HG03520 (cell line): ENCODE measurements around the gene OR4N5.

Experiments
- ATAC-seq: cut with Tn5 transposase; IDR thresholded peaks from one replicate; pipeline ENCODE4 v1.9.1; 2021; ENCODE audit warnings: mild to moderate bottlenecking, moderate library complexity; ENCODE audit not compliant: unreplicated experiment

The OR4N5 gene

GRCh38 chr14:20194101-20194500, 55.5 kb downstream of the OR4N5 start:
- no peak for ATAC-seq
